ENCODE data around the gene BAD. TPM values are rescaled to one million over a fixed set of nuclear protein-coding genes. Genes with fewer than 3 reads are reported as not detected.

BAD gene
- total RNA-seq, 1 donor from 2014 or later, result 19.0 TPM

- H3K27ac Mint-ChIP-seq, result no peak overlapping the region
- H3K27me3 ChIP-seq, result peaks cover 57% of the 10 kb centered on the region
- no peaks in the 10 kb centered on the region for H3K79me2 ChIP-seq (ENCODE audit: low read depth)
- no peak overlapping the region for H2AFZ ChIP-seq (replicated peaks)
- peaks cover 17% of the 10 kb centered on the region for H3K4me1 Mint-ChIP-seq
- H3K4me3 ChIP-seq, result no peak overlapping the region
- DNase-seq (ENCODE audit: low spot score), result no peak
- H4K20me1 ChIP-seq (ENCODE audit: low read depth), result peaks cover 31% of the 10 kb centered on the region
- H3K27me3 Mint-ChIP-seq (ENCODE audit: insufficient read depth, low read depth), result peaks cover 44% of the 10 kb centered on the region
- H3K4me2 ChIP-seq, result no peak overlapping the region
- no peak overlapping the region for H3K27ac ChIP-seq
- peaks cover 14% of the 10 kb centered on the region for H3K4me1 ChIP-seq
- H3K9me3 Mint-ChIP-seq, result peaks cover 2% of the 10 kb centered on the region
- no peaks in the 10 kb centered on the region for H3F3A ChIP-seq (ENCODE audit: low read depth)
- TF ChIP-seq EZH2 (IDR thresholded peaks at IDR 0.05) (no peak), EZH2phosphoT487 (IDR thresholded peaks at IDR 0.05) (no peak), CTCF (IDR thresholded peaks at IDR 0.05) (no peak)
- H3K9me3 ChIP-seq (ENCODE audit: low read depth), result no peaks in the 10 kb centered on the region
- peaks cover 4% of the 10 kb centered on the region for H3K36me3 Mint-ChIP-seq
- H3K9ac ChIP-seq, result no peak overlapping the region
- peak overlapping the region; percentile 46 for H3K4me3 Mint-ChIP-seq
- no peaks in the 10 kb centered on the region for H3K36me3 ChIP-seq
Observed at GRCh38 chr11:64289002-64289564, 4.6 kb upstream of the BAD start.

- peaks cover 49% of the 10 kb centered on the region for H3K27me3 ChIP-seq
- H3K27me3 Mint-ChIP-seq (ENCODE audit: insufficient read depth, low read depth), result peaks cover 36% of the 10 kb centered on the region
- H2AFZ ChIP-seq (replicated peaks), result no peak overlapping the region
- peaks cover 4% of the 10 kb centered on the region for H3K36me3 Mint-ChIP-seq
- H3K4me1 ChIP-seq, result peaks cover 14% of the 10 kb centered on the region
- H3K27ac Mint-ChIP-seq, result no peak overlapping the region
- peaks cover 2% of the 10 kb centered on the region for H3K9me3 Mint-ChIP-seq
- H3K9ac ChIP-seq, result no peak overlapping the region
- peaks cover 2% of the 10 kb centered on the region for H3K79me2 ChIP-seq (ENCODE audit: low read depth)
- H3F3A ChIP-seq (ENCODE audit: low read depth), result peaks cover 4% of the 10 kb centered on the region
- H3K4me3 Mint-ChIP-seq, result no peak overlapping the region
- no peak overlapping the region for H3K4me3 ChIP-seq
- H3K4me1 Mint-ChIP-seq, result peaks cover 18% of the 10 kb centered on the region
- DNase-seq (ENCODE audit: low spot score), result no peak
- TF ChIP-seq EZH2 (IDR thresholded peaks at IDR 0.05) (no peak), CTCF (IDR thresholded peaks at IDR 0.05) (no peak), EZH2phosphoT487 (IDR thresholded peaks at IDR 0.05) (no peak)
- no peaks in the 10 kb centered on the region for H3K9me3 ChIP-seq (ENCODE audit: low read depth)
- H3K27ac ChIP-seq, result no peak overlapping the region
- no peaks in the 10 kb centered on the region for H3K36me3 ChIP-seq
- peaks cover 31% of the 10 kb centered on the region for H4K20me1 ChIP-seq (ENCODE audit: low read depth)
- no peak overlapping the region for H3K4me2 ChIP-seq
Observed at GRCh38 chr11:64288353-64288750, 3.9 kb upstream of the BAD start.

- no peak for DNase-seq (ENCODE audit: low spot score)
- peaks cover 20% of the 10 kb centered on the region for H3K4me1 Mint-ChIP-seq
- Histone ChIP-seq H3K36me3 (no peaks in the 10 kb centered on the region), H3K9ac (no peak overlapping the region), H3K27ac (no peak overlapping the region), H3K4me2 (no peak overlapping the region), H3F3A (ENCODE audit: low read depth) (peaks cover 4% of the 10 kb centered on the region), H4K20me1 (ENCODE audit: low read depth) (peaks cover 25% of the 10 kb centered on the region), H3K9me3 (ENCODE audit: low read depth) (no peaks in the 10 kb centered on the region), H2AFZ (replicated peaks) (no peak overlapping the region), H3K27me3 (peaks cover 44% of the 10 kb centered on the region), H3K4me1 (peaks cover 14% of the 10 kb centered on the region), H3K4me3 (no peak overlapping the region), H3K79me2 (ENCODE audit: low read depth) (peaks cover 3% of the 10 kb centered on the region)
- peaks cover 32% of the 10 kb centered on the region for H3K27me3 Mint-ChIP-seq (ENCODE audit: insufficient read depth, low read depth)
- TF ChIP-seq CTCF (IDR thresholded peaks at IDR 0.05) (no peak), EZH2phosphoT487 (IDR thresholded peaks at IDR 0.05) (no peak), EZH2 (IDR thresholded peaks at IDR 0.05) (no peak)
- peak overlapping the region; percentile 27 for H3K4me3 Mint-ChIP-seq
- no peak overlapping the region for H3K27ac Mint-ChIP-seq
- H3K36me3 Mint-ChIP-seq, result peaks cover 6% of the 10 kb centered on the region
- peaks cover 2% of the 10 kb centered on the region for H3K9me3 Mint-ChIP-seq
Observed at GRCh38 chr11:64287676-64288352, 3.3 kb upstream of the BAD start.
